GM18505 (cell line): Measurements from ENCODE around the gene JADE3.

Experiments
- ATAC-seq: cut with Tn5 transposase; IDR thresholded peaks from one replicate; pipeline ENCODE4 v1.9.1; 2021; ENCODE audit not compliant: unreplicated experiment
- POLR2A ChIP-seq: IDR thresholded peaks from 4 replicates; pipeline ENCODE4 v1.6.1; 2011; ENCODE audit warnings: borderline replicate concordance; ENCODE audit not compliant: insufficient read depth, insufficient read length; ENCODE audit errors: extremely low read depth

JADE3 gene

DNA sequence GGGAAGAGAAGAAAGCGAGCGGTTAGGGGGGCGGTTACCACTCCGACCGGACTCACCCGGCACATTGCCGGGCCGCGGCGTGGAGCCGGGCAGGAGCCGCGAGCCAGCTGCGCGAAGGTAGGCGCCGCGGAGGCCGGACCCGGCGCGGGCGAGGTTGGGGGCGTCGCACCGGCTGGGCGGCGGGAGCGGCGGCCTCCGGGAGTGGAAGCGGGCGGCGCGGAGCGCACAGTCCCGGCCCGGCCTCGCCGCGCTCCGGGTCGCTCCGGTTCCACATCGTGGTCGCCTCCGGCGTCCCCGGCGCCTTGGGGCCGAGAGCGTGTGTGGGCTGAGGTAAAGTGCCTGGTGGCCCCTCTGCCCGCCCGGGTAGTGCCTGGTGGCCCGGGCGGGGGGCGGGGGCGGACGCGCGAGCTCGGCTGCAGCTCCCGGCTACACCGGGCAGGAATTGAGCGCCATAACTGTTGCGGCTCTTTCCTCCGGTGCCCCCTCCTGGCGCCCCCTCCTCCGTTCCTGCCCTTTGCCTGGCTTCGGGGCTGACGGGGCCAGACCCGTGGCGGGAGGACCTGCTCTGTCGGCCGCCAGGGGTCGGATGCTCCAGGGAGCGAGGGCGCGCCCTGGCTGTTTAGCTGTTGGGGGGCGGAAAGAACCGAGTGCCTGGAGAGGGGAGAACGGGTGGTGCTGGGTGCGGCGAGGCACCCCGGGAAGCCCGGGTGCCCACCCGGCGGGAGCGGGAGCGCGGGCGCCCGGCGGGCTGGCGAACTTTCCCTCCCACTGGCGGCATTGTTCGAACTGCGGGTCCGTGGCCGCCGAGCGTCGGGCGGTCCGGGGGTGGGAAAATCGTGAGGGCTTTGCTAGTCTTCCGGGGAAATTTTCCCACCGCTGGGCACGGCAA is 626 bp downstream of the JADE3 start:
- no peak for ATAC-seq
- TF ChIP-seq POLR2A, result no peak

DNA sequence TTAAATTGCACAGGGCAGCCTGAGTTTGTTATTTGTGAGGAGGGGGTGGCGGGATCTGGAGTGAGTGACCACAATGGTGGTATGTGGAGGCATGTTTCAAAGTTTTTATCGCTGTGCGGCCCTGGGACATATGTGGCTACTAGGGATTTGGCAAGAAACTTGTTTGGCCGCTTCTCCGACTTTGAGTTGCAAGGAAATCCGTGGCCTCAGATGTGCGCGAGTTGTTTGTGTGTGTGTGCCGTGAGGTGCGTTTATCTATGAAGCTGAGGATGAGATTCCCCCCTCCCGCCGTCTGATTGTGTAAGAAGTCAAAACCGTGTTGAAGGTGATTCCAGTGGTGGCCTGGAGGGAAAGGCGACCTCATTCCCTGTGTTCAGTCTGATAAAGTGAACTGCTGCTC is 1.4 kb downstream of the JADE3 start:
- no peak for ATAC-seq
- TF ChIP-seq POLR2A, result no peak

DNA sequence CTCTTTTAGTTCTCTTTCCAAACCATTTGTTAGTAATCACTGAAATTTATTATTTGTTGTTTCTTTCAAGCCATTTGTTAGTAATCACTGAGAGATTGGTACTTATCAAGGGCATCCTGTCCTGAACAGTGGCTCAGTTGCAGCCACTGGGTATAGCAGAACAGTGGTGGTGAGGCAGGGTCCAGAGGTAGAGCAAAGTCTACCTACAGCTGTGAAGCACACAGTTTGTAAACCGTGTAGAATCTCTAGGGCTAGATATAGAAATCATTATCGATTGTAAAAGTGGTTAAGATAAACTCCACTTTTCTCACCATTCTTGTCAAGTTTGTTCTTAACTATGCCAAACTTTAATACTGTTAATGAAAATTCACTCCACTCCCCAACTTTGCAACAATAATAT is 4.1 kb downstream of the JADE3 start:
- no peak for ATAC-seq
- TF ChIP-seq POLR2A, result no peak

DNA sequence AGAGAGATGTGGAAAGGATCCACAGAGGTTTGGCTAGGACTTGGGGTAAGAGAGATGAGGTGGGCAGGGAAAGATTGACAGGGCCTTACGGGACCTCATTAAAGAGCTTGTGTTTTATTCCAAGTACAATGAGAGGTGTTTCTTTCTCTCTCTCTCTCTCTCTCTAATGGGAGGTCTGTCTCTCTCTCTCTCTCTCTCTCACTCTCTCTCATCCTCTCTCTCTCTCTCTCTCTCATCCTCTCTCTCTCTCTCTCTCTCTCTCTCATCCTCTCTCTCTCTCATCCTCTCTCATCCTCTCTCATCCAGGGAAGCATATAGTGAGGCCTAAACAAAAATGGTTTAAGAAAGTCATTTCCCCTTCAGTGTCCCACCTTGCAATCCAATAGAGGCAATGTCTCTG is 5.4 kb downstream of the JADE3 start:
- no peak for TF ChIP-seq POLR2A

DNA sequence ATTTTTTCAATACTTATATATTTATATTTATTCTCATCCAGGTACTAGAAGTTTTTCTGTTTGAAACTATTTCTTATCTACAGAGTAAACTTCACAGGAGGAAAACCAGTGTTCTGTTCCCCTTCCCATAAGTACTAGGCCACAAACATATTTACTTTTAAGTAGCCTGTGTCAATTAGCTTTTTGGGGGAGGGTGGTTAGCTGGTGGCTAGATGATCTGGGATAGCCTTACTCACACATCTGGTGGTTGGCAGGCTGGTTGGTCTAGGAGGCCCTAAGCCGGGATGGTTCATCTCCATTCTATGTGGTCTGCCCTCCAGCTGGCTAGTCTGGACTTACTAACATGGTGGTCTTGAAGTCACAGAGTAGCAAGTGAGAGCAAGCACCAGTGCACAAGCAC is 6.2 kb downstream of the JADE3 start:
- no peak for TF ChIP-seq POLR2A
- no peak for ATAC-seq

More for the DNA sequence above, 5.4 kb downstream of the JADE3 start:
- ATAC-seq, result no peak

DNA sequence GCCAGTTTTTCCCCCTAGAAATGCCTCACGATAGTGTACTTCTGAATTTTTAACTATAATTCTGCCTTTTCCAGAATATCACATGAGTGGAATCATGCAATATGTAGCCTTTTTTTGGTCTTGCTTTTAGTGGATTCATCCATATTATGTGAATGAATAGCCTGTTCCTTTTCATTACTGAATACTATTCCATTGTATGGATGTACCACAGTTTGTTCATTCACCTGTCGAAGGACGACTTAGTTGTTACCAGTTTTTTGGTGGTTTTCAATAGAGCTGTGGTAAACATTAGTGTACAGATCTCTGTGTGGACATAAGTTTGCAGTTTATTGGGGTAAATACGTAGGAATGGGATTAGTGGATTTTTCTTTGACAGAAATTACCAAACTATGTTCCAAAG is 8.0 kb downstream of the JADE3 start:
- TF ChIP-seq POLR2A, result no peak
- no peak for ATAC-seq

DNA sequence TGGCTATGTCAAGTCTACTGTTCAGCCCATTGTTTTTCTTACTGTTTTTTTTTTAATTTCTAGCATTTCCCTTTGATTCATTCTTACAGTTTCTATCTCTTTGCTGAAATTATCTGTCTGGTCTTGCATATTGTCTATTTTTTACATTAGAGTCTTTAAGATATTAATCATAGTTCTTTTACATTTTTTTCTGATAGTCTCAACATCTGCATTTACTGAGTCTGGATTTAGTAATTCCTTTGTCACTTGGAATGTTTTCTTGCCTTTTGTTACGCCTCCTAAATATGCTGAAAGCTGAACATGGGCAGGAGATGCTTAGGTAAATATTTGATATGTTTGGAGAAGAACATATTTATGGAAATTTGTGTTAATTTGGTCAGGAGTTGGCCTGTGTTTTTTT is 10.4 kb downstream of the JADE3 start:
- no peak for TF ChIP-seq POLR2A
- no peak for ATAC-seq

DNA sequence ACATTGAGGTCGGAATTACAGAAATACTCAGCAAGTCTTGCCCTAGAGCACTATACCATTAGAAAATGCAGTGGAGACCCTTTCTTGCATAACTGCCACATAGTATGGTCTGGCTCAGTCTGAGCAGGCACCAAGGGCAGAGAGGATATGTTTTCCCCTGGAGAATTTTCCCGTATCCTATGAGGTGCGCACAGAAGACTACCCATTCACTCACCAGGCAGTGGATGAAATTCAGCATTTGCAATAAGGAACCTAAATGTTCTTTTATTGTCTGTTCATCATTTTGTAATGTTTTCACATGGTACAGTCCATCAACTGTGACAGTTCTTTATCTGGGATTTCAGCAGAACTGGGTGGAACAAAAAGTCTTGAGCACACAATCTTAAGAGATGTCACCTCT is 15.5 kb downstream of the JADE3 start:
- no peak for TF ChIP-seq POLR2A
- no peak for ATAC-seq

DNA sequence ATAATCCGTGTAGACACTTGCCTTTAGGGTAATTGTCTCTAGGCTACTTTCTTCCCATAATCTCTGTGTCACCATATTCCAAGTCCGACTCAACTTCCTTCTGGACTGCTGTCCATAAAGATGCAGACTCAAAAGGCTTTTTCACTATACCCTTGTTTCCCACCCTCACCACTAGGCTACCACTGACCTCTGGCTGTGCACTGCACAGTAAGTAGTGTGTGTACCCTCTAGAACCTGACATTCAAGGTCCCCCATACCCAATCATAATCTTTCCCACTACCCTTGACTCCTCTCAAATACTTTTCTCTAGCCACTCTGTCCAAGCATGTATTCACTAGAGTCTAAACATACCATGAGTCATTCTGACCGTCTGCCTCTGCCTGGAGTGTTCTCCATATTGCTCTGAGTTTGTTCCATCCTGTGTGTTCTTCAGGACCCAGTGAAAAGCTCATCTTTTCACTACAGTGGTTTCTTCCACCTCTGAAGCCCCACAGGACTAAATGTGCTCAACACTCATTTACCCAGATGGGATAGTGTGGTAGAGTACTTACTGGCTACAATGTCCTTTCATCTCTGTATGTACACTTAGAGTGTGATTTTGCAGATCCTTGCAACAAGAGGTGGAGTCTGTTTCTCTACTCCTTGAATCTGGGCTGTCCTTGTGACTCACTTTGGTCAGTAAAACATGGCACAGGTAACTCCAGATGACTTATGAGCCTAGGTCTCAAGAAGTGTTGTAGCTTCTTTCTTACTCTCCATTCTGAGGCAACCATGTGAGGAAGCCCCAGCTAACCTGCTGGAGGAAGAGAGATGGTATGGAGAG is 17.4 kb downstream of the JADE3 start:
- no peak for ATAC-seq
- TF ChIP-seq POLR2A, result no peak

DNA sequence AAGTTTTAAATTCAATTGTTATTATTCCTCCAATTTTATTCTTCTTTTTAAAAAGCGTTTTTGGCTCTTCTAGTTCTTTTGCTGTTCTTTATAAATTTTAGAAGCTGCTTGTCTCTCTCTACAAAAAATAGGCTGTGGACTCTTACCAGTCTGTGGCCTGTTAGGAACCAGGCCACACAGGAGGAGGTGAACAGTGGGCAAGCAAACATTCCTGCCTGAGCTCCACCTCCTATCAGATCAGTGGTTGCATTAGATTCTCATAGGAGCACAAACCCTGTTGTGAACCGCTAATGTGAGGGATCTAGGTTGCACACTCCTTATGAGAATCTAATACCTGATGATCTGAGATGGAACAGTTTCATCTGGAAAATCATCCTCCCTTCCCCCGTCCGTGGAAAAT is 23.1 kb downstream of the JADE3 start:
- ATAC-seq, result no peak
- no peak for TF ChIP-seq POLR2A

DNA sequence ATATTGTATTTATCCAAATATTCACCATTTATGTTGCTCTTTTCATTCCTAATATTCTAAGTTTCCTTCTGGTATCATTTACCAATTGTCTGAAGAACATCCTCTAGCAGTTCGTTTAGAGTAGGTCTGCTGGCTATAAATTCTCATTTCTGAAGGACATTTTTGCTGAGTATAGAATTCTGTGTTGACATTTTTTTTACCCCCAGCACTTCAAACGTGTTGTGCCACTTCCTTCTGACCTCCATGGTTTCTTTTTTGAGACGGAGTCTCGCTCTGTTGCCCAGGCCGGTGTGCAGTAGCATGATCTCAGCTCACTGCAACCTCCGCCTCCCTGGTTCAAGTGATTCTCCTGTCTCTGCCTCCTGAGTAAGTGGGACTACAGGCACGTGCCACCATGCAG is 26.4 kb downstream of the JADE3 start:
- no peak for ATAC-seq

DNA sequence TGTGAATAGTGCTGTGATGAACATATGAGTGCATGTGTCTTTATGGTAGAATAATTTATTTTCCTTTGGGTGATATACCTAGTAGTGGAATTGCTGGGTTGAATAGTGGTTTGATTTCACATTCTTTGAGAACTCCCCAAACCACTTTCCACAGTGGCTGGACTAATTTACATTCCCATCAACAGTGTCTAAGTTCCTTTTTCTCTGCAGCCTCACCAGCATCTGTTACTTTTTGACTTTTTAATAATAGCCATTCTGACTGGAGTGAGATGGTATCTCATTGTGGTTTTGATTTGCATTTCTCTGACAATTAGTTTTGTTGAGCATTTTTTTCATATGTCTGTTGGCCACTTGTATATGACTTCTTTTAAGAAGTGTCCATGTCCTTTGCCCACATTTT is 29.1 kb downstream of the JADE3 start:
- no peak for TF ChIP-seq POLR2A
- no peak for ATAC-seq

More for the DNA sequence above, 26.4 kb downstream of the JADE3 start:
- TF ChIP-seq POLR2A, result no peak

DNA sequence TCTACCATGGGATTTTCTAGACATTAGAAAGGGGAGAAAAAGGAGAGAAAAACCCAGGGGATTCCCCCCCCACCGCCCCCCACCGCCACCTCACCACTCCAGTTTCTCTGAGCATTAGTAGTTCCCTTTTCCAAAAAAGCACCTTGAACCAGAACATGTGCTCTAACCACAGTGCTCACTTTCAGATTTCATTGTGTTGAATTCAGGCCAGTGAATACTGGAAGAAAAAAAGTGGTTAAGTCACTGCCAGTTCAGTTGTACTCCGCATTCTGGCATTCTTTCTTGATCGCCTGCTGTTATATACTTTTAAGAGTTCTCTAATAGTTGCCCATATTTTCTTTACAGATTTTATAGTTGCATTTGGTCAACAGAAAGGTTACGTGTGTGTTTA is 40.9 kb downstream of the JADE3 start:
- no peak for ATAC-seq
- TF ChIP-seq POLR2A, result no peak

DNA sequence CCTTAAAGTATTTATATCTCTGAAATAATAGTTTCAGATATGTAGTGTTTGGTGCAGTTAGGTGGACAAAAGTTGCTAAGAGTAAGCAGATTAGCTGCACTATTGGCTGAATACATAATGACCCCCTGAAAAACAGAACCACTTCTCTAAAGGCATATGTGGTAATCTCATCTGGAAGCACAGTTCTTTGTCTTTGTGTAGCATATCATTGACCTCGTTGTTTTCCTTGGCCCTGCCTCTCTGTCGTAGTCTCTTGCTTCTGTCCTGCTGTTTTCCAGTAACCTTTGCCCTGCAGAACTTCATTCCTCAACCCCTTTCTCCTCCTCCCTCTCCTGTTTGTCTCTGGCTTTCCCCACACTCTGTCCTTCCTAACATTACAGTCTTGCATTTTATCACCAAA is 41.4 kb downstream of the JADE3 start:
- TF ChIP-seq POLR2A, result no peak
- ATAC-seq, result no peak
